ENCODE measurements around the gene LLPH. TPM values are rescaled to one million over a fixed set of nuclear protein-coding genes. Genes with fewer than 3 reads are reported as not detected.

LLPH gene
- total RNA-seq, 2 donors from 2014 or later: 5.0 to 8.1 TPM

GRCh38 chr12:66169221-66170170 is 38.9 kb upstream of the LLPH start, which contains the start of gene TMBIM4:
Gene TMBIM4, minus strand, starts transcription at chr12:66169996. Its CDS starts 45 bp downstream, at chr12:66169951.
- H3K27ac ChIP-seq: peak within 1 kb of the TSS; percentile 95 to 100
- peaks cover 5 to 23% of the 10 kb centered on the region in 2 donors for H3K4me1 ChIP-seq (ENCODE audit: control insufficient read depth in 1 of 2, low read depth in 2 of 2)
- H3K27me3 ChIP-seq (replicated peaks; ENCODE audit: insufficient read depth): no peaks in the 10 kb centered on the region
- peak; percentile 51 for DNase-seq (ENCODE audit: low spot score)
- peak; percentile 58 for TF ChIP-seq CTCF (IDR thresholded peaks at IDR 0.05)
- no peaks in the 10 kb centered on the region for H3K36me3 ChIP-seq
- peak within 1 kb of the TSS; percentile 98 for H3K4me3 ChIP-seq
- H3K9me3 ChIP-seq: no peaks in the 10 kb centered on the region
- peak; percentile 94 for ATAC-seq (ENCODE audit: insufficient number of reproducible peaks, low FRiP score, low read depth)

GRCh38 chr12:66168410-66168809 is 37.9 kb upstream of the LLPH start:
- TF ChIP-seq CTCF (IDR thresholded peaks at IDR 0.05): no peak
- Histone ChIP-seq H3K36me3 (no peaks in the 10 kb centered on the region), H3K27me3 (replicated peaks; ENCODE audit: insufficient read depth) (no peaks in the 10 kb centered on the region), H3K4me3 (peak overlapping the region; percentile 98), H3K27ac (peak overlapping the region; percentile 95 to 100), H3K4me1 (ENCODE audit: control insufficient read depth in 1 of 2, low read depth in 2 of 2) (peaks cover 5 to 26% of the 10 kb centered on the region in 2 donors), H3K9me3 (no peaks in the 10 kb centered on the region)
- ATAC-seq (ENCODE audit: insufficient number of reproducible peaks, low FRiP score, low read depth): no peak
- DNase-seq (ENCODE audit: low spot score): no peak

GRCh38 chr12:66166561-66166960 is 36.0 kb upstream of the LLPH start:
- TF ChIP-seq CTCF (IDR thresholded peaks at IDR 0.05): no peak
- Histone ChIP-seq H3K4me1 (ENCODE audit: control insufficient read depth in 1 of 2, low read depth in 2 of 2) (peaks cover 8 to 31% of the 10 kb centered on the region in 2 donors), H3K27me3 (replicated peaks; ENCODE audit: insufficient read depth) (no peaks in the 10 kb centered on the region), H3K9me3 (no peaks in the 10 kb centered on the region), H3K36me3 (no peaks in the 10 kb centered on the region), H3K4me3 (no peak overlapping the region), H3K27ac (no peak overlapping the region)
- DNase-seq (ENCODE audit: low spot score) (no peak), ATAC-seq (ENCODE audit: insufficient number of reproducible peaks, low FRiP score, low read depth) (no peak)

GRCh38 chr12:66165141-66165540 is 34.6 kb upstream of the LLPH start:
- DNase-seq (ENCODE audit: low spot score) (no peak), ATAC-seq (ENCODE audit: insufficient number of reproducible peaks, low FRiP score, low read depth) (no peak)
- Histone ChIP-seq H3K9me3 (no peaks in the 10 kb centered on the region), H3K4me1 (ENCODE audit: control insufficient read depth in 1 of 2, low read depth in 2 of 2) (peaks cover 8 to 31% of the 10 kb centered on the region in 2 donors), H3K36me3 (no peaks in the 10 kb centered on the region), H3K27me3 (replicated peaks; ENCODE audit: insufficient read depth) (no peaks in the 10 kb centered on the region), H3K27ac (no peak overlapping the region), H3K4me3 (no peak overlapping the region)
- TF ChIP-seq CTCF (IDR thresholded peaks at IDR 0.05): no peak

GRCh38 chr12:66164349-66164821 is 33.8 kb upstream of the LLPH start:
- DNase-seq (ENCODE audit: low spot score) (no peak), ATAC-seq (ENCODE audit: insufficient number of reproducible peaks, low FRiP score, low read depth) (no peak)
- Histone ChIP-seq H3K36me3 (no peaks in the 10 kb centered on the region), H3K27ac (no peak overlapping the region), H3K27me3 (replicated peaks; ENCODE audit: insufficient read depth) (no peaks in the 10 kb centered on the region), H3K9me3 (no peaks in the 10 kb centered on the region), H3K4me1 (ENCODE audit: control insufficient read depth in 1 of 2, low read depth in 2 of 2) (peaks cover 8 to 31% of the 10 kb centered on the region in 2 donors), H3K4me3 (no peak overlapping the region)
- no peak for TF ChIP-seq CTCF (IDR thresholded peaks at IDR 0.05)

Data from thoracic aorta (tissue), 2 donors.